Smooth muscle cell (in vitro differentiated cells): ENCODE measurements around the gene PIM2. TPM values are rescaled to one million over a fixed set of nuclear protein-coding genes. Genes with fewer than 3 reads are reported as not detected.

Experiments used
- DNase-seq: peaks from one replicate; lab custom pipeline; 2025; ENCODE audit not compliant: unreplicated experiment; lab: John Stamatoyannopoulos, UW
- H2AFZ ChIP-seq: fragments of 200-600 bp; sonication (generic); 2 replicates; pipeline ENCODE4 v1.6.0; 2016; ENCODE audit warnings: antibody characterized with exemption, low read depth, mild to moderate bottlenecking
- H3F3A ChIP-seq: fragments of 200-600 bp; sonication (generic); 2 replicates; pipeline ENCODE4 v1.6.0; 2017; ENCODE audit warnings: antibody characterized with exemption, low read depth
- H3K27ac ChIP-seq: fragments of 200-600 bp; sonication (generic); 2 replicates; pipeline ENCODE4 v1.5.1; 2016; ENCODE audit warnings: low read depth, mild to moderate bottlenecking
- H3K27me3 ChIP-seq: fragments of 200-600 bp; sonication (generic); 2 replicates; pipeline ENCODE4 v1.6.1; 2016; ENCODE audit warnings: low read depth, mild to moderate bottlenecking
- H3K36me3 ChIP-seq: fragments of 200-600 bp; sonication (generic); 2 replicates; pipeline ENCODE4 v1.5.1; 2016; ENCODE audit warnings: low read depth
- H3K4me1 ChIP-seq: fragments of 200-600 bp; sonication (generic); 2 replicates; pipeline ENCODE4 v1.5.1; 2016; ENCODE audit warnings: low read depth
- H3K4me2 ChIP-seq: fragments of 200-600 bp; sonication (generic); 2 replicates; pipeline ENCODE4 v1.6.0; 2016; ENCODE audit warnings: mild to moderate bottlenecking
- H3K4me3 ChIP-seq: fragments of 200-600 bp; sonication (generic); 2 replicates; pipeline ENCODE4 v1.5.1; 2016; ENCODE audit warnings: mild to moderate bottlenecking
- H3K79me2 ChIP-seq: fragments of 200-600 bp; sonication (generic); 2 replicates; pipeline ENCODE4 v1.6.0; 2016; ENCODE audit warnings: low read depth, mild to moderate bottlenecking
- H3K9ac ChIP-seq: fragments of 200-600 bp; sonication (generic); 2 replicates; pipeline ENCODE4 v1.6.0; 2016; ENCODE audit warnings: low read depth
- H3K9me3 ChIP-seq: fragments of 200-600 bp; sonication (generic); replicated peaks from 2 replicates; pipeline ENCODE4 v1.5.1; 2016; ENCODE audit warnings: low read depth
- H4K20me1 ChIP-seq: fragments of 200-600 bp; sonication (generic); 2 replicates; pipeline ENCODE4 v1.6.0; 2016; ENCODE audit warnings: low read depth
- WGBS: methylation state at CpG from one replicate; pipeline ENCODE4 v1.1.7; 2016; ENCODE audit warnings: low lambda C conversion rate; 5-methylcytosine and 5-hydroxymethylcytosine counted together
- polyA plus RNA-seq: library from polyadenylated mRNA; unstranded; fragments of >200 nt; fragmentation: Nextera tagmentation; extraction: Ambion mirVana; gene quantifications from 2 replicates; pipeline ENCODE4 v1.2.1, GENCODE V29; 2016
- total RNA-seq: library from RNA; depleted of rRNA; stranded (reverse); fragments of >200 nt; gene quantifications from 2 replicates; pipeline ENCODE4 v1.2.3, GENCODE V29; 2014
- TF ChIP-seq, protein P1 (sequence below): fragments of 200-600 bp; sonication (generic); IDR thresholded peaks from 2 replicates; pipeline ENCODE4 v1.5.1; 2017; ENCODE audit warnings: borderline replicate concordance, mild to moderate bottlenecking, antibody characterized with exemption; ENCODE audit not compliant: insufficient read depth, poor library complexity, severe bottlenecking

The PIM2 gene
- total and polyA plus RNA-seq, 2 experiments from 2014 or later, result 7.4 to 7.6 TPM

DNA sequence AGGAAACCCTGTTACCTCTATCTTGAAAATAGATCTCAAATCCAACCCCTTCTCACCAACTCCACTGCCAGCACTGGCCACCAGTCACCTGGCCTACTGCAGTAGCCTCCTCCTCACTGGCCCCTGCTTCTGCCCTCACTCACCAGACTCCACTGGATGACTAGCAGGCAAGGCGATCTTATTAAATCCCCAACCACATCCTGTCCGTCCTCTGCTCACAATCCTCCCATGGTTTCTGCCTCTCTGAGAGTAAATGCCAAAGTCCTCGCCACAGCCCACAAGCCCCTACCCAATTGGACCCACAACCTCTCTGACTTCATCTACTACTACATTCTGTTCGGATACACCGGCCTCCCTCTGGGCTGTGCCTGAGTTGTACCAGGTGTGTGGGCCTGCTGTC is 5.4 kb upstream of the PIM2 start:
- Histone ChIP-seq H3K27ac (no peak overlapping the region), H3K27me3 (no peaks in the 10 kb centered on the region), H2AFZ (no peak overlapping the region), H3K9me3 (no peaks in the 10 kb centered on the region), H3K36me3 (no peaks in the 10 kb centered on the region), H3K79me2 (peaks cover 3% of the 10 kb centered on the region), H3K4me3 (no peak overlapping the region), H3K9ac (no peak overlapping the region), H4K20me1 (peaks cover 15% of the 10 kb centered on the region), H3F3A (no peaks in the 10 kb centered on the region), H3K4me1 (peaks cover 8% of the 10 kb centered on the region), H3K4me2 (no peak overlapping the region)
- TF ChIP-seq, protein P1, sequence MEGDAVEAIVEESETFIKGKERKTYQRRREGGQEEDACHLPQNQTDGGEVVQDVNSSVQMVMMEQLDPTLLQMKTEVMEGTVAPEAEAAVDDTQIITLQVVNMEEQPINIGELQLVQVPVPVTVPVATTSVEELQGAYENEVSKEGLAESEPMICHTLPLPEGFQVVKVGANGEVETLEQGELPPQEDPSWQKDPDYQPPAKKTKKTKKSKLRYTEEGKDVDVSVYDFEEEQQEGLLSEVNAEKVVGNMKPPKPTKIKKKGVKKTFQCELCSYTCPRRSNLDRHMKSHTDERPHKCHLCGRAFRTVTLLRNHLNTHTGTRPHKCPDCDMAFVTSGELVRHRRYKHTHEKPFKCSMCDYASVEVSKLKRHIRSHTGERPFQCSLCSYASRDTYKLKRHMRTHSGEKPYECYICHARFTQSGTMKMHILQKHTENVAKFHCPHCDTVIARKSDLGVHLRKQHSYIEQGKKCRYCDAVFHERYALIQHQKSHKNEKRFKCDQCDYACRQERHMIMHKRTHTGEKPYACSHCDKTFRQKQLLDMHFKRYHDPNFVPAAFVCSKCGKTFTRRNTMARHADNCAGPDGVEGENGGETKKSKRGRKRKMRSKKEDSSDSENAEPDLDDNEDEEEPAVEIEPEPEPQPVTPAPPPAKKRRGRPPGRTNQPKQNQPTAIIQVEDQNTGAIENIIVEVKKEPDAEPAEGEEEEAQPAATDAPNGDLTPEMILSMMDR, result no peak
- DNase-seq, result no peak
- WGBS, result 76% methylated on average over 5 of the region's 5 CpGs

DNA sequence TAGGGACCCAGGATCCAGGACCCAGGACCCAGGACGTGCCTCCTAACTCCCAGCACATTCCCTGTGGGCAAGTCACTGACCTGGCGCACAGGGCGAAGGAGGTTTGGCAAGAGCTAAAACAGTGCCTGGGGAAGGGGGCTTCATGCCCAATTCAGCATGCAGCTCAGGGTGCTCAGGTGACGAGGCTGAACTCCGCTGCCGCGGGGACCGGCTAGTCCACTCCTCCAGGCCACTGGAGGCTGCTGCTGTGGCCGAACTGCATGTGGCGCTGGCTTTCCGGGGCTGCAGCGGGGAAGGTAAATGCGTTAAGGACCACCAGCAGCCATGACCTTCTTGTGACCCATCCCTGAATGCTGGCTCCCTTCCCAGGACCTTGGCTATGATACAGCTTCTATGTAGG is 4.9 kb upstream of the PIM2 start:
- H3K27ac ChIP-seq, result no peak overlapping the region
- H3K27me3 ChIP-seq, result no peaks in the 10 kb centered on the region
- H3K4me3 ChIP-seq, result no peak overlapping the region
- peaks cover 3% of the 10 kb centered on the region for H3K79me2 ChIP-seq
- peaks cover 9% of the 10 kb centered on the region for H3K4me1 ChIP-seq
- TF ChIP-seq, protein P1, result no peak
- no peaks in the 10 kb centered on the region for H3F3A ChIP-seq
- H4K20me1 ChIP-seq, result peaks cover 15% of the 10 kb centered on the region
- no peaks in the 10 kb centered on the region for H3K36me3 ChIP-seq
- H3K9me3 ChIP-seq, result no peaks in the 10 kb centered on the region
- no peak overlapping the region for H3K9ac ChIP-seq
- no peak overlapping the region for H3K4me2 ChIP-seq
- H2AFZ ChIP-seq, result no peak overlapping the region
- DNase-seq, result no peak
- 96% methylated on average over 13 of the region's 13 CpGs for WGBS

DNA sequence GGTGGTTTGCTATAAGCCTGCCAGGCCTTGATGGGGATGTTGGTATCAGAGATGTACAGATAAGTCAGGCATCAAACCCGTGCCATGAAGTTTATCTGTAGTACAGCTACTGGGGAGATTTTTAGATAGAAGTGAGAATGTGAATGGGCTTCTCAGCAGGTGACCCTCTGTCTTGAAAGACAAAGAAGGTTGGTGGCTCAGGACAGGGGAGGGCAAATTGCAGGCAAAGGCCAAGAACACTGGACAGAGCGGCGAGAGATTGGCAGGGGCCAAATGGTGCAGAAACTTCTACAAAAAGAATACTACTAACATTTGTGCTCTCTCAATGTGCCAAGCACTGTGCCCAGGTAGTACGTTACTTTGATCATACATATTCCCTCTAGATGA is 1.9 kb upstream of the PIM2 start:
- H3K79me2 ChIP-seq, result no peaks in the 10 kb centered on the region
- no peaks in the 10 kb centered on the region for H3K36me3 ChIP-seq
- no peak overlapping the region for H3K4me2 ChIP-seq
- H3K9me3 ChIP-seq, result no peaks in the 10 kb centered on the region
- peaks cover 3% of the 10 kb centered on the region for H3K4me1 ChIP-seq
- TF ChIP-seq, protein P1, result no peak
- 83% methylated on average over 4 of the region's 4 CpGs for WGBS
- no peak overlapping the region for H3K4me3 ChIP-seq
- no peaks in the 10 kb centered on the region for H4K20me1 ChIP-seq
- no peak overlapping the region for H3K9ac ChIP-seq
- no peak overlapping the region for H3K27ac ChIP-seq
- no peaks in the 10 kb centered on the region for H3K27me3 ChIP-seq
- no peak overlapping the region for H2AFZ ChIP-seq
- no peak for DNase-seq
- no peaks in the 10 kb centered on the region for H3F3A ChIP-seq

DNA sequence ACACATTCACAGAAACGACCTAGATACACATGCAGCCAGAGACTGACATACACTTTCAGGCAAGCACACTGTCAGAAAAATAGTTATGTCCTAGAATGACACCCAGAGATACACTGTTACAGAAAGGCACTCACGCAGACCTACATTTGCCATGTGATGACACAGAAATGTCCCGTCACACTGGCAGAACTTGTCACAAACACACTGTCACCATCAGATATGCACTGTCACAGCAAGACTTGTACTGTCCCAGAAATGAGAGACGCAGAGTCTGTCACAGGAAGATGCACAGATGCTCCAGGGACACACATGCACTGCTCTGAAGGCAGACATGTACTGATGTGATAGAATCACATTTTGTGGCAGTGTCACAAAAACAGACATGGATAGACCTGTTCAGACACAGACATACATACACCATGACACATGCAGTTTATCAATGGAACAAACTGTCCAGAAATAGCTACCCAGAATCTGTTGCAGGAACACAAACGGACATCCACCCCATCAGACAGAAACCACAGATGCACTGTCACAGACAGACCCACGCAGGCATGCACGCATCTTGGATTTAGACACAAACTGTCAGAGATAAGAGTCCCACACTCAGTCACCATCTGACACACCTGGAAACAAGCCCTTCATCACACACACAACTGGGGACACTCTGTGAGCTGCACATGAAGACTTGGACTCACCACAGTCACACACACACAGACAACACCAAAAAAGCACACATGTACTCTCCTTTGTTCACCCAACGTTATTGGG is 1.3 kb upstream of the PIM2 start:
- TF ChIP-seq, protein P1, result no peak
- H3K27me3 ChIP-seq, result no peaks in the 10 kb centered on the region
- H2AFZ ChIP-seq, result no peak overlapping the region
- H3K79me2 ChIP-seq, result no peaks in the 10 kb centered on the region
- H3K4me1 ChIP-seq, result peaks cover 3% of the 10 kb centered on the region
- DNase-seq, result no peak
- 52% methylated on average over 8 of the region's 8 CpGs for WGBS
- H3F3A ChIP-seq, result no peaks in the 10 kb centered on the region
- no peak overlapping the region for H3K4me3 ChIP-seq
- H4K20me1 ChIP-seq, result no peaks in the 10 kb centered on the region
- no peaks in the 10 kb centered on the region for H3K36me3 ChIP-seq
- H3K27ac ChIP-seq, result peak overlapping the region; percentile 73
- no peaks in the 10 kb centered on the region for H3K9me3 ChIP-seq
- H3K4me2 ChIP-seq, result peak overlapping the region; percentile 90
- no peak overlapping the region for H3K9ac ChIP-seq
